ELF-1 (cell line): ENCODE data around the gene AP1AR.
"Not testable (repeated sequence)": the region's sequence is repeated elsewhere in the genome, so short reads cannot be mapped to it uniquely, and the experiment has no call there.

Experiments used
- DNase-seq: peaks from one replicate; pipeline ENCODE4 v3.0.0-alpha.2; 2016; ENCODE audit warnings: low read depth, low spot score

Gene AP1AR, protein sequence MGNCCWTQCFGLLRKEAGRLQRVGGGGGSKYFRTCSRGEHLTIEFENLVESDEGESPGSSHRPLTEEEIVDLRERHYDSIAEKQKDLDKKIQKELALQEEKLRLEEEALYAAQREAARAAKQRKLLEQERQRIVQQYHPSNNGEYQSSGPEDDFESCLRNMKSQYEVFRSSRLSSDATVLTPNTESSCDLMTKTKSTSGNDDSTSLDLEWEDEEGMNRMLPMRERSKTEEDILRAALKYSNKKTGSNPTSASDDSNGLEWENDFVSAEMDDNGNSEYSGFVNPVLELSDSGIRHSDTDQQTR

GRCh38 chr4:112231779-112232713 is at the start of gene AP1AR:
Gene AP1AR (plus strand): TSS chr4:112231787. CDS start chr4:112232092, 305 bp downstream.
- DNase-seq, result peak; percentile 96

DNA sequence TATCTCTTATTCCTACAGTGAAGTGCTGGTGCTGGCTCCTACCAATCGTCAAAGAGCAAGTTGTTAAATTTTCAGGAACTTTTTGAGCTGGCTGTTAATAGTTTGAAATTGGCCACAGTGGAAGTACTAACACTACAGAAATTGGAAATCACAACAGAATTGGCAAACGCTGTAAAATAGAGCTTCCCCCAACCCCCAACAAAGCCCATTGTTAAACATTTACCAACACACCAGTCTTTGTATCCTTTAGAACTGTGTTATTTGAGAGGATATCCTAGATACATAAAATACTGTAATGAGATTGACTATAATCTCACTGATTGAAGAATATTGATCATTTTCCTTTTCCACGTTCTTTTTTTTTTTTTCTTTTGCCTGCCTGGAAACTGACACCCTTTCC is 49.0 kb upstream of the AP1AR start:
- DNase-seq, result no peak

DNA sequence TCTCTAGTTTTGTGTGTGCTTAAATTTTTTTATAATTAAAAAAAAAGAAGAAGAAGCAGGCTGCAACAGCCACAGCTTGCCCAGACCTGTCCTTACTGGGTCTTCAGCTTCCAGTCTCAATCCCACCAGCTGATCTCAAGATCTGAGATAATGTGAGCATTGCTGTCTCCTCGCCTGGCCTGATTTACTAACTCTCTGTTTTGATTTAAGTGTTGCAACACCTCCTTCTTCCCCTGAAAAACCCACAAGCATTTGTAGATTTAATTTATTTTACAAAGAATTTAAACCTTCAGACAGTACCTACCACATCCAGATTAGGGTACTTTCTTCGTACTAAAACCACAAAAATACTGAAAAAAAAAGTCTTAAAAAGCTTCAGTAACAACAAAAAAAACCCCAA is 48.3 kb upstream of the AP1AR start:
- DNase-seq, result no peak

DNA sequence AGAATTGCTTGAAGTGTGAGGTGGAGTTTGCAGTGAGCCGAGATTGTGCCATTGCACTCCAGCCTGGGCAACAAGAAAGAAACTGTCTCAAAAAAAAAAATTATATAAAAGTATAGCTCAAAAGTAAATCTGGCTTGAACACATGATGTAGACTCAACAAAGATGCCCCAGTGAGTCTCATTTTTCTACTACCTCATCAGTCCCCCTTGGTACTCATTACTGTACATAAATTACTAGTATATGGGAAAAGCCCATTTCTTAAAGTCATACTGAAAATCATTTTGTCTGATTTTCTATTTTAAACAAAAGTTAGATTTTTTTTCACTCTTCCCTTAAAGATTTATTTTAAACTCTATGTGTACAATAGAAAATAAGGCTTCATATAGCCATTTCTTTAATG is 47.1 kb upstream of the AP1AR start:
- no peak for DNase-seq

- DNase-seq, result no peak
These were observed 46.3 kb upstream of the AP1AR start for GRCh38 chr4:112185334-112185733.

- no peak for DNase-seq
These were observed 45.6 kb upstream of the AP1AR start for GRCh38 chr4:112185740-112186670.

DNA sequence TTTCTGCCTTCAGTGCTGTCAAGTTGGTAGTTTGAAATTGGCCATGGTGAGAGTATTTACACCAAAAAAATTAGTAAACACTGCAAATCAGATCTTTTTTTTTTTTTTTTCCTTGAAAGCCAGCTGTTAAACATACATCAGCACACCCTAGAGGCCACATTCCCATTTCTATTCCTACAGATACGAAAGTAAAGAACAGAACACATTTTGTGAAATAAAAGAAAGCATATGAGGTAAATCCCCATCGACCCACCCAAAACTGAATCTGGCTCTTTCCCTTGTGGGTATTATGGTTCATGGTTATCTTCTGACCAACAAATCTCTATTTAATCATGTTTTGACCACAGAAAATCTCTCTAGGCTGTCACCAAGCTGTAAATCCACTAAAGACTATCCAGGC is 41.8 kb upstream of the AP1AR start:
- no peak for DNase-seq

- DNase-seq, result no peak
These were observed 40.9 kb upstream of the AP1AR start for GRCh38 chr4:112190684-112191083.

DNA sequence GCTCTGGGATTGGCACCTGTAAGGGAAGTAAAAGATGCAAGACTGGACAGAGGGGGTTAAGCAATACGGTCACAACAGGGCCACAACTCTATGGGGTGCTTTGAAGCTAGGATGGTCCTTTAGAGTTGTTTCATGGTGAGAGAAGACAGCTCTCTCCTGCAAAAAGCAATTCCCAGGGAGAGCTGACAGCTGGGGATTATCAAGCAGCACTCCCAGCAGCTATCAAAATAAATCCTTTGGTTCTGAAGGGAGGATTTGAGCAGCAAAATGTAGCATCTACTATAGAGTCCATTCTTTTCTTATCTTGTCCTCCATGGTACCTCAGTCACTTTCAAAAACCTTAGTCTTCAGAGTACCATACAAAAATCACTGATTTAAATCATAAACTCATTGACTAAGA is 35.1 kb upstream of the AP1AR start:
- no peak for DNase-seq

- no peak for DNase-seq
These were observed 32.5 kb upstream of the AP1AR start for GRCh38 chr4:112199041-112199440.

- DNase-seq, result peak; percentile 8
These were observed 29.6 kb upstream of the AP1AR start for GRCh38 chr4:112201915-112202505.

DNA sequence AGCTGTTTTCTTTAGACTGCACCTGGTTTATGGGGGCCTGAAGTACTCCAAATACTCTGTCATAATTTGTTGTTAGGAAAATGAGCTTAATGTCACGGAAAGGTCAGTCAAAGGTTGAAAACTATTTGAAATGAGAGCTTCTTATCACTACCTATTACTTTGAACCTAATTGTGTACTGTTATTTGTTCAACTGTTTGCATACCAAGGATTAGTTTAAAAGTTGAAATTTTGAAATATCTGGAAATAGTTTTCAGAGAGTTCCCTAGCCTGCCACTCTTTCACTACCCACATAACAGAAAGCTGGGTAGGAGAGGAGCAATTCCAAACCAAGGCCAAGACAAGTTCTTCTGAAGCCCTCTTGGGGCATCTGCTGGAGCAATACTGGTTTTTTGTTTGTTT is 28.0 kb upstream of the AP1AR start:
- DNase-seq, result no peak

GRCh38 chr4:112206431-112206830 is 25.2 kb upstream of the AP1AR start:
- no peak for DNase-seq

- not testable (repeated sequence) for DNase-seq
These were observed 23.2 kb upstream of the AP1AR start for GRCh38 chr4:112208137-112209095.

GRCh38 chr4:112210777-112211176 is 20.8 kb upstream of the AP1AR start:
- no peak for DNase-seq

DNA sequence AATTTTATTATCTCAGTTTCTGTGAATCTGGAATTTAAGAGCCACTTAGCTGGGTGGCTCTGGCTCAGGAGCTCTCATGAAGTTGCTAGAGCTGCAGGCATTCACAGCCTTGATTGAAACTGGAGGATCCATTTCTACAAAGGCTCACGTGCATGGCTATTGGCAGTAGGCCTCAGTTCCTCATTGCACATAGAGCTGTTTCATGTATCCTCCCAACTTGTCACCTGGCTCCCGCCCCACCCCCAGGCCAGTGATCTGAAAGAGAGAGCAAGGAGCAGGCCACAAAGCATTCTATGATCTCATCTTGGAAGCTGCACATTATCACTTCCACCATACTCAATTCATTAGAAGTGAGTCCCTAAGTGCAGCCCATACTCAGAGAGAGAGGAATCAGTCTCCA is 18.5 kb upstream of the AP1AR start:
- no peak for DNase-seq

DNA sequence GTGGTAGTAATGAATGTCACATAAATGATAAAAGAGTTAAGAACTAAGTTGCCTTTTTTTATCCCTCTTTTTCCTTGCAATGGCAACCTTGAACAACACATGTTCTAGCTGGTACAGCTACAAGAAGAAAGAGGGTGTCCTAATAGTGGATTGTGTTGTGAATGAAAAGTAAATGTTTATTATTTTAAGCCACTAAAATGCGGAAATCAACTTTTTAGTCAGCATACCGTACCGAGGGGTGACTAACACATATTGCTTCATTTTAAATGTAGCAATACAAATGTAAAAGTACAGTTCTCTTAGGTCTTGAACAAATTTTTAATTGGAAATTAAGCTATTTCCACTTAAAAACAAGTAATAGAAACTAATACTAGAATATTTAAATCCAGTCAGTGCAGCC is 17.7 kb upstream of the AP1AR start:
- DNase-seq, result no peak

DNA sequence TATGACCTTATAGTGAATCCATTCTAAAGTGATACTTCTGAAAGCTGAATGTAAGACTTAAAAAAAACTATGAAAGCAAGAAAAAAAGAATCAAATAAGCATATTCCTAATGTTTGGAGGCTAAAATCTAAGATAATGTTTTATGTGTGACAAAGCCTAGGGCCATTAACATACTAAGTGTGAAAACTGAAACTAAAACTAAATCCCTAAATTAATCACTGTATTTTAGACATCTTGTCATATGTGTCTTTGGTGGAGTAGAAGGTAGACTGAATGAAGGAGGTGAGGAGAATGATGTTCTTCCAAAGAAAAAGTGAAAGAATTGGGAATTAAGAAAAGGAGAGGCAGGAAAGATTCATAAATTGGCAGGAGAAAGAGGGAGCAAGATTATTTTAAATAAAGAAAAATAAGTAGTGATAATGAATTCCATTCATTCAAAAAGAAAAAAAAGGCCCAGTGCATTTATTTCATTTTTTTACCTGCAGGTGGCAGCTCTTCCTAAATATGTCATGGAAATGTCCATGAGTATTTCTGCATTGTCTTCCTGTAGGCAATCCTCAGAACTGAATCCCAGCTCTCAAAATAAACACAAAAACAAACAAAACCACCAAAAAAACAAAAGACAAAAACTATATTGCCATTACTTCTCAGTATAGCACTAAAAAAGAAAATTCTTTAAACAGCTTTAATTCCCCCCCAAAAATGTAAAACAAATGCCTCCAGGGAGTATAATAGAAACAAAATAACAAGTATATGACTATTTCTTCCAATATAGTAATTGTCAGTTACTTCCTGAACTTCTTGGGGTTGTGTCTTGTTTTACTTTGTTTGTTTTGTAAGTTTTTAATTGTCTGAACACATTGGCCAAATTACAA is 17.0 kb upstream of the AP1AR start:
- DNase-seq, result no peak

DNA sequence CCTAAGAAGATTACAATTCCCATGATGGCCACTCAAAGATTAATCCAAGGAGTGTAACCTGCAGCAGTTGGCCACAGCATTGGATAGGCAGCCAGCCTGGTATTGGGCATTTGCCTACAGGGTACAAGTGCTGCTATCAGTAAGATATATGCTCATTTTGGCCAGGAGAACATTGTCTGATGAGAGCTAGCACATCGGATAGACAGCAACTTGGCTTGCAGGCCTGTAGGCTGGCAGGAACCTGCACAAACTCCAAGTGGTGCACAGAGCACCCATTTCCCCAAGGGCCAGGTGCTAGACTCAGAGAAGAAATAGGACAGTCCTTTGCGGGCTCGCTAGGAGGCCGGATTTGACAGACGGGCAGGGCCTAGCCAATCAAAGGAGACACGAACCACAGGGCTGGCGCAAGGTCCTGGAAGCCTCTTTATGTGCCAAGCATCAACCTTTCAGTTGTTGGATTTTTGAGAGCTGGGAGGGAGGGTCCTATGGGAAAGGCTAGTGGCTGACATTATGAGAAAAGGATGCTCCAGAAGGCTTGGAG is 11.7 kb upstream of the AP1AR start:
- no peak for DNase-seq
